BLaER1 treated with 17β-estradiol and CSF1 and Interleukin-3, amounts not matched to agents 10 nM and 100 nM (cell line): ENCODE data around the gene MISP3.
"Not testable (repeated sequence)": the region's sequence is repeated elsewhere in the genome, so short reads cannot be mapped to it uniquely, and the experiment has no call there.

Source experiments
- H3K27ac ChIP-seq, 11 experiments: shearing (Covaris generic); formaldehyde crosslinking; 2 replicates each; pipeline ENCODE4 v1.8.1; 2022
- H3K27me3 ChIP-seq, 11 experiments: shearing (Covaris generic); formaldehyde crosslinking; 2 replicates each; pipeline ENCODE4 v1.8.1; 2022
- H3K36me3 ChIP-seq, 11 experiments: shearing (Covaris generic); formaldehyde crosslinking; 2 replicates each; pipeline ENCODE4 v1.8.1; 2022
- H3K4me1 ChIP-seq, 10 experiments: shearing (Covaris generic); formaldehyde crosslinking; 2 replicates each; pipeline ENCODE4 v1.8.1; 2022
- H3K4me2 ChIP-seq, 11 experiments: shearing (Covaris generic); formaldehyde crosslinking; 2 replicates each; pipeline ENCODE4 v1.8.1; 2022
- H3K4me3 ChIP-seq, 10 experiments: shearing (Covaris generic); formaldehyde crosslinking; 2 replicates each; pipeline ENCODE4 v1.8.1; 2022
- H3K9ac ChIP-seq, 11 experiments: shearing (Covaris generic); formaldehyde crosslinking; 2 replicates each; pipeline ENCODE4 v1.8.1; 2022
- H3K9me3 ChIP-seq, 11 experiments: shearing (Covaris generic); formaldehyde crosslinking; replicated peaks in 1 of 11; 2 replicates each; pipeline ENCODE4 v1.8.1; 2022
- H4K20me1 ChIP-seq, 11 experiments: shearing (Covaris generic); formaldehyde crosslinking; 2 replicates each; pipeline ENCODE4 v1.8.1; 2022
- Cebpa-rat ChIP-seq, 11 experiments: shearing (Covaris generic); IDR thresholded peaks; 2 replicates each; pipeline ENCODE4 v1.8.1; 2022

Gene MISP3

DNA sequence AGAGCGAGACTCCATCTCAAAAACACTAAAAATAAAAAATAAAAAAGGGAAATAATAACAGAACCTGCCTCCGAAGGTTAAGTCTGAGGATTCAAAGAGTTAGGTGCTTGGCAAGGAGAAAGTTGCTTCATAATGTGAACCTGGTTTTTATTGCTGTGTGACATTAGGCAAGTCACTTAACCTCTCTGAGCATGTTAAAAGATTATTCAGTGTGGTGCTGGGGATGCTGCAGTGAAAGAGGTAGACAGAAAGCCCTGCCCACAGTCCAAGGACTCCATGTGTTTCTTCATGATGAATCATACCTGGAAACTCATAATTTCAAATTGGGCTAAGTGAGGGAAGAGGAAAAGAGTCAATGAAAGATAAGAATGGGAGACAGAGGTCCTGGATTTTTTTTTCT lies 38.6 kb upstream of the MISP3 start:
- Histone ChIP-seq H3K36me3 (peaks cover 0 to 18% (median 0%) of the 10 kb centered on the region in 11 experiments; a peak in 5 of 22 replicates), H3K4me2 (no peak overlapping the region; a peak in 1 of 22 replicates), H3K4me1 (peaks cover 6 to 21% (median 14%) of the 10 kb centered on the region in 10 experiments), H3K27ac (no peak overlapping the region), H3K27me3 (peaks cover 0 to 14% (median 0%) of the 10 kb centered on the region in 11 experiments; a peak in 7 of 22 replicates), H3K9me3 (no peaks in the 10 kb centered on the region), H3K4me3 (no peak overlapping the region), H4K20me1 (no peaks in the 10 kb centered on the region; a peak in 1 of 22 replicates), H3K9ac (no peak overlapping the region)
- no peak for TF ChIP-seq Cebpa-rat (IDR thresholded peaks at IDR 0.05)

DNA sequence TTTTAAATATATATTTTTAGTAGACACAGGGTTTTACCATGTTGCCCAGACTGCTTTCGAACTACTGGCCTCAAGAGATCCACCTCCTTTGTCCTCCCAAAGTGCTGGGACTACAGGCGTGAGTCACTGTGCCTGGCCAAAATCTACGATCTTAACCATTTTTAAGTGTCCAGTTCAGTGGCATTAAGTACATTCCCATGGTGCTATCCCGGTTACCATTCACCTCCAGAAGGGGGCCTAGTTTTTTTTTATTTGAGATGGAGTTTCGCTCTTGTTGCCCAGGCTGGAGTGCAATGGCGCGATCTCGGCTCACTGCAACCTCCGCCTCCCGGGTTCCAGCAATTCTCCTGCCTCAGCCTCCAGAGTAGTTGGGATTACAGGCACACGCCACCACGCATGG lies 37.4 kb upstream of the MISP3 start:
- H4K20me1 ChIP-seq, H3K9me3 ChIP-seq, H3K9ac ChIP-seq, H3K4me2 ChIP-seq, H3K4me3 ChIP-seq, H3K27ac ChIP-seq: not testable (repeated sequence)
- Histone ChIP-seq H3K4me1 (peaks cover 6 to 21% (median 13%) of the 10 kb centered on the region in 10 experiments; a peak in 19 of 20 replicates), H3K36me3 (peaks cover 0 to 29% (median 0%) of the 10 kb centered on the region in 11 experiments; a peak in 7 of 22 replicates), H3K27me3 (peaks cover 0 to 13% (median 0%) of the 10 kb centered on the region in 11 experiments; a peak in 7 of 22 replicates)

DNA sequence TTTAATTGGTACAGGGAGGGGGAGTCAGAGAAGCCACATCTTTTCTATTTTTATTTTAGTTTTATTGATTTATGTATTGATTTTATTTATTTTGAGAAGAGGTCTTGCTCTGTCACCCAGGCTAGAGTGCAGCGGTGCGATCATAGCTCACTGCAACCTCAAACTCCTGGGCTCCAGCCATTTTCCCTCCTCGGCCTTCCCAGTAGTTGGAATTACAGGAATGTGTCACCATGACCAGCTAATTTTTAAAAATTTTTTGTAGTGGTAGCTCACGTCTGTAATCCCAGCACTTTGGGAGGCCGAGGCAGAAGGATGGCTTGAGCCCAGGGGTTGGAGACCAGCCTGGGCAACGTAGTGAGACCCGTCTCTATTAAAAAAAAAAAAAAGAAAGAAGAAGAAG lies 36.9 kb upstream of the MISP3 start:
- peaks cover 0 to 6% (median 0%) of the 10 kb centered on the region in 11 experiments; a peak in 1 of 22 replicates for H4K20me1 ChIP-seq
- H3K27ac ChIP-seq, result no peak overlapping the region
- peaks cover 0 to 7% (median 0%) of the 10 kb centered on the region in 11 experiments; a peak in 6 of 22 replicates for H3K27me3 ChIP-seq
- peaks cover 0 to 29% (median 0%) of the 10 kb centered on the region in 11 experiments; a peak in 7 of 22 replicates for H3K36me3 ChIP-seq
- no peak for TF ChIP-seq Cebpa-rat (IDR thresholded peaks at IDR 0.05)
- peaks cover 6 to 19% (median 13%) of the 10 kb centered on the region in 10 experiments; a peak in 19 of 20 replicates for H3K4me1 ChIP-seq
- H3K9me3 ChIP-seq, result no peaks in the 10 kb centered on the region
- H3K4me2 ChIP-seq, result no peak overlapping the region
- no peak overlapping the region for H3K9ac ChIP-seq
- no peak overlapping the region for H3K4me3 ChIP-seq

DNA sequence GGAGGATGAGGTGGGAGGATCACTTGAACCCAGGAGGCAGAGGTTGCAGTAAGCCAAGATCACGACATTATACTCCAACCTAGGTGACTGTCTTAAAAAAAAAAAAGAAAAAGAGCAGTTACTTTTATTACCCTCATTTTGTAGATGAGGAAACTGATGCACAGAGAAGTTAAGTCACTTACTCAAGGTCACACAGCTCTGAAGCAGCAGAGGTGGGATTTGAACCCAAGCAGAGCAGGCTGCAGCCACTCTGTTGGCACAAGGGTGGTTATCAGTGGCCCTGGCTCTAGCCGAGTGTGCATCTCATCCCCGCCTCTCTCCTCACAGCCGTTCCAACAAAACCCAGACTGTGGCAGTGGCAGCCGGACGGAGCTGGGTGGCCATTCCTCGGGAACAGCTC lies 33.4 kb upstream of the MISP3 start:
- Histone ChIP-seq H3K4me3 (no peak overlapping the region), H3K27me3 (no peaks in the 10 kb centered on the region), H3K27ac (no peak overlapping the region), H3K4me1 (peaks cover 0 to 11% (median 7%) of the 10 kb centered on the region in 10 experiments; a peak in 8 of 20 replicates), H4K20me1 (peaks cover 0 to 6% (median 0%) of the 10 kb centered on the region in 11 experiments; a peak in 1 of 22 replicates), H3K4me2 (no peak overlapping the region), H3K9me3 (no peaks in the 10 kb centered on the region), H3K36me3 (peaks cover 0 to 44% (median 3%) of the 10 kb centered on the region in 11 experiments; a peak in 7 of 22 replicates), H3K9ac (no peak overlapping the region)
- no peak for TF ChIP-seq Cebpa-rat (IDR thresholded peaks at IDR 0.05)

DNA sequence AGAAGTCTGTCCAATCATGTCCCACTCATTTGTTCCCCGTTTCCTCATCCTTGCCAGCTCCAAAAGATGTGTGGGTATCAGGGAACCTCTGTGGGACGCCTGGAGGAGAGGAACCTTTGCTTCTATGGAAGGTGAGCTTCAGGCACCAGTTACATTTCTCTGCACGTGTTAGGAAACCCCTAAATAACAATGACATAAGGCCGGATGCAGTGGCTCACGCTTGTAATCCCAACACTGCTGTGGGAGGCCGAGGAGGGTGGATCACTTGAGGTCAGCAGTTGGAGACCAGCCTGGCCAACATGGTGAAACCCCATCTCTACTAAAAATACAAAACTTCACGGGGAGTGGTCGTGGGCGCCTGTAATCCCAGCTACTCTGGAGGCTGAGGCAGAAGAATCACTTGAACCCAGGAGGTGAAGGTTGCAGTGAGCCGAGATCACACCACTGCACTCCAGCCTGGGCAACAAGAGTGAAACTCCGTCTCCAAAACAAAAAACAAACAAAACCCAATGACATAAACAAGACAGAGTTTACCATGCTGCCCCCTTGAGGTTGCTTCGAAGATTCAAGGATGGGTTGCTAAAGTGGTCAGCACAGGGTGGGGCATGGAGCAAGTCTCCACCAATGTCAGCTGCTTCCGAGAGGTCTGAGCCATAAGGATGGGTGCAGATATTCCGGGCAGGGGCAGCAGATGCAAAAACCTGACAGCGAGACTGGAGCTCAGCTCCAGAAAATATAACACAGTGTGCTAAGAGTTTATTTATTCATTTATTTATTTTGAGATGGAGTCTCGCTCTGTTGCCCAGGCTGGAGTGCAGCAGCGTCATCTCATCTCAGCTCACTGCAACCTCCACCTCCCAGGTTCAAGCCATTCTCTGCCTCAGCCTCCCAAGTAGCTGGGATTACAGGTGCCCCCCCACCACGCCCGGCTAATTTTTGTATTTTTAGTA lies 29.7 kb upstream of the MISP3 start:
- Histone ChIP-seq H3K27ac (peak overlapping the region in 7 of 11 experiments; percentile 4 to 69 (median 47); a peak in 8 of 22 replicates), H4K20me1 (peaks cover 0 to 22% (median 0%) of the 10 kb centered on the region in 11 experiments; a peak in 4 of 22 replicates), H3K4me1 (peaks cover 20 to 36% (median 30%) of the 10 kb centered on the region in 10 experiments), H3K36me3 (peaks cover 0 to 37% (median 1%) of the 10 kb centered on the region in 11 experiments; a peak in 8 of 22 replicates), H3K9ac (peak overlapping the region in 4 of 11 experiments; percentile 36 to 53 (median 41); a peak in 7 of 22 replicates), H3K4me2 (peak overlapping the region in 4 of 11 experiments; percentile 15 to 49 (median 24); a peak in 6 of 22 replicates)
- not testable (repeated sequence) for H3K27me3 ChIP-seq, H3K9me3 ChIP-seq, H3K4me3 ChIP-seq

DNA sequence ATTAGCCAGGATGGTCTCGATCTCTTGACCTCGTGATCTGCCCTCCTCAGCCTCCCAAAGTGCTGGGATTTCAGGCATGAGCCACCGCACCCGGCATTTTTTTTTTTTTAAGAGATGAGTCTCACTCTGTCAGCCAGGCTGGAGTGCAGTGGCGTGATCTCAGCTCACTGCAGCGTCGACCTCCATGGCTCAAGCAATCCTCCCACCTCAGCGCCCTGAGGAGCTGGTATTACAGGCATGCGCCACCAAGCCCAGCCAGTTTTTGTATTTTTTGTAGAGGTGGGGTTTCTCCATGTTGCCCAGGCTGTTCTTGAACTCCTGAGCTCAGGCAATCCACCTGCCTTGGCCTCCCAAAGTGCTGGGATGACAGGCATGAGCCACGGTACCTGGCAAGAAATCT lies 24.7 kb upstream of the MISP3 start:
- Histone ChIP-seq H3K36me3 (peaks cover 0 to 44% (median 21%) of the 10 kb centered on the region in 11 experiments; a peak in 13 of 22 replicates), H3K9me3 (peaks cover 0 to 10% (median 4%) of the 10 kb centered on the region in 11 experiments; a peak in 12 of 22 replicates), H4K20me1 (peaks cover 0 to 30% (median 0%) of the 10 kb centered on the region in 11 experiments; a peak in 6 of 22 replicates), H3K4me1 (peaks cover 19 to 29% (median 25%) of the 10 kb centered on the region in 10 experiments), H3K4me2 (peak overlapping the region in 2 of 11 experiments; percentile 67 to 81; a peak in 1 of 22 replicates)
- H3K9ac ChIP-seq, H3K4me3 ChIP-seq, H3K27me3 ChIP-seq, H3K27ac ChIP-seq: not testable (repeated sequence)

DNA sequence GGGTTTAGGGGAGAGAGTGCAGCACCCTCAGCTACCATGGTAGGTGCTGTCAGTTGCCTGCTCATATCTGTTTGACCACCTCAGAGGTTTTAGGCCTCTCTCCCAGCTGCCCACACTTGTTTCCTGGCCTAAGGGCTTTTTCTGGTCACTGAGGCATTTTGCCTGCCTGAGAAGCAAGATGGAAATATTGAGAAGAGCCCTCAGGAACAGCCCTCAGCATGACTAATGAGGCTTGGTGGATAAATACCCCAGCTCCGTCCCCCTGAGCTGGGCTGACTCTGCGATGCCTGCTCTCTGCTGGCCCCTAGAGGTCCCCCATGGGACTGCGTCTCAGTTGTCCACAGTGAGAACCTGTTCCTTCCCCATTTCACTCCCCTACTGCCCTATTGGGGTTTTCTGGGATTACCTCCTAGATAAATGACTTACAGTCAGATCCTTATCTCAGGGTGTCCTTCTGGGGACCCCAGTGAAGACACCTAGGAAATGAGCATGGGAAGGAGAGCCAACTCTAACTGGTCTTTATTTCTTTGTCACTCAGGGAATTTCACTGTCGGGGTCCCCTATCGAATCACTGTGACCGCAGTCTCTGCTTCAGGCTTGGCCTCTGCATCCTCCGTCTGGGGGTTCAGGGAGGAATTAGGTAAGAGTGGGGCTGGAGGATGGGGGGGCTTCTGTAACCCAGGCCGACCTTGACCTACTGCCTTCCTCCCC lies 24.0 kb upstream of the MISP3 start:
- no peak overlapping the region for H3K4me3 ChIP-seq
- H3K9me3 ChIP-seq, result peaks cover 0 to 10% (median 4%) of the 10 kb centered on the region in 11 experiments; a peak in 12 of 22 replicates
- H3K27ac ChIP-seq, result no peak overlapping the region
- TF ChIP-seq Cebpa-rat (IDR thresholded peaks at IDR 0.05), result no peak
- no peak overlapping the region for H3K9ac ChIP-seq
- no peak overlapping the region for H3K4me2 ChIP-seq
- peaks cover 0 to 34% (median 0%) of the 10 kb centered on the region in 11 experiments; a peak in 7 of 22 replicates for H4K20me1 ChIP-seq
- H3K4me1 ChIP-seq, result peaks cover 19 to 28% (median 24%) of the 10 kb centered on the region in 10 experiments
- peaks cover 0 to 46% (median 21%) of the 10 kb centered on the region in 11 experiments; a peak in 13 of 22 replicates for H3K36me3 ChIP-seq
- H3K27me3 ChIP-seq, result peaks cover 0 to 15% (median 0%) of the 10 kb centered on the region in 11 experiments; a peak in 7 of 22 replicates

DNA sequence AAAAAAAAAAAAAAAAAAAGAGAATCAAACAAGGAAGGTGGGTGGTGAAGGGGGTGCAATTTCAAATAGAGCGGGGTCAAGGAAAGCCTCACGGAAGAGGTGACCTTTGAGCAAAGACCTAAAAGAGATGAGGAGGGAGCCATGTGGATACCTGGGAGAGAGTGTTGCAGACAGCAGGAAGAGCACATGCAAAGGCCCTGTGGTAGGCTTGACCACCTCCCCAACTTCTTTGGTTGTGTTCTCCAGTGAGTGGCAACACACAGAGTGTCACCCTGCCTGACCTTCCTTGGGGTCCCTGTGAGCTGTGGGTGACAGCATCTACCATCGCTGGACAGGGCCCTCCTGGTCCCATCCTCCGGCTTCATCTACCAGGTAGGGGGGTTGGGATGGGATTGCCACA lies 22.1 kb upstream of the MISP3 start:
- Histone ChIP-seq H3K27me3 (peaks cover under 1 to 34% (median 10%) of the 10 kb centered on the region in 11 experiments; a peak in 14 of 22 replicates), H3K9me3 (peaks cover 0 to 10% (median 4%) of the 10 kb centered on the region in 11 experiments; a peak in 12 of 22 replicates), H3K4me2 (no peak overlapping the region), H3K36me3 (peaks cover 0 to 40% (median 21%) of the 10 kb centered on the region in 11 experiments; a peak in 13 of 22 replicates), H3K4me3 (no peak overlapping the region), H4K20me1 (peaks cover 0 to 51% (median 0%) of the 10 kb centered on the region in 11 experiments; a peak in 7 of 22 replicates), H3K4me1 (peaks cover 19 to 26% (median 21%) of the 10 kb centered on the region in 10 experiments), H3K9ac (no peak overlapping the region), H3K27ac (no peak overlapping the region)
- no peak for TF ChIP-seq Cebpa-rat (IDR thresholded peaks at IDR 0.05)

DNA sequence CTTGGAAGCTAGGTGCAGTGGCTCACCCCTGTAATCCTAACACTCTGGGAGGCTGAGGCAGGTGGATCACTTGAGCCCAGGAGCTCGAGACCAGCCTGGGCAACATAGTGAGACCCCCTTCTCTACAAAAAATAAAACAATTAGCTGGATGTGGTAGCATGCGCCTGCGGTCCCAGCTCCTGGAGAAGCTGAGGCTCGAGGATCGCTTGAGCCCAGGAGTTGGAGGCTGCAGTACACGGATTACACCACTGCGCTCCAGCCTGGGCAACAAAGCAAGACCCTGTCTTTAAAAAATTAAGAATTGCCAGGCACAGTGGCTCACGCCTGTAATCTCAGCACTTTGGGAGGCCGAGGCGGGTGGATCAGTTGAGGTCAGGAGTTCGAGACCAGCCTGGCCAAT lies 21.6 kb upstream of the MISP3 start:
- Histone ChIP-seq H3K4me1 (peaks cover 15 to 22% (median 16%) of the 10 kb centered on the region in 10 experiments), H3K9me3 (peaks cover 0 to 10% (median 4%) of the 10 kb centered on the region in 11 experiments; a peak in 12 of 22 replicates), H3K27me3 (peaks cover 4 to 32% (median 14%) of the 10 kb centered on the region in 11 experiments; a peak in 20 of 22 replicates), H4K20me1 (peaks cover 0 to 46% (median 0%) of the 10 kb centered on the region in 11 experiments; a peak in 7 of 22 replicates), H3K36me3 (peaks cover 0 to 40% (median 21%) of the 10 kb centered on the region in 11 experiments; a peak in 13 of 22 replicates)
- H3K4me3 ChIP-seq, H3K9ac ChIP-seq, H3K4me2 ChIP-seq, H3K27ac ChIP-seq: not testable (repeated sequence)
